Epithelial cell of proximal tubule (primary cell): ENCODE measurements around the gene C4A. TPM values are rescaled to one million over a fixed set of nuclear protein-coding genes. Genes with fewer than 3 reads are reported as not detected.
"Not testable (repeated sequence)": the region's sequence is repeated elsewhere in the genome, so short reads cannot be mapped to it uniquely, and the experiment has no call there.

Source experiments
- DNase-seq: peaks from one replicate; pipeline ENCODE4 v3.0.0-alpha.2; 2011; ENCODE audit warnings: low read depth
- H3K4me3 ChIP-seq: 2 replicates; pipeline ENCODE4 v1.5.1; 2011; ENCODE audit warnings: low read depth, mild to moderate bottlenecking, low read length
- CTCF ChIP-seq: conservative IDR thresholded peaks from 2 replicates; pipeline ENCODE4 v1.5.1; 2012; ENCODE audit warnings: low read depth, mild to moderate bottlenecking, low read length
- total RNA-seq: library from RNA; depleted of rRNA; stranded (reverse); fragments of >200 nt; gene quantifications from 2 replicates; pipeline ENCODE4 v1.2.3, GENCODE V29; 2015

C4A gene
- total RNA-seq, 1 donor from 2014 or later: 1.6 TPM

GRCh38 chr6:31971993-31972708 lies 9.7 kb upstream of the C4A start, which contains the start of gene DXO:
Gene DXO, minus strand, starts transcription at chr6:31972138. Its CDS starts 463 bp downstream, at chr6:31971675.
- DNase-seq: peak; percentile 88
- H3K4me3 ChIP-seq: peak within 1 kb of the TSS; percentile 90

GRCh38 chr6:31972709-31973350 lies 9.0 kb upstream of the C4A start:
- TF ChIP-seq CTCF: no peak
- H3K4me3 ChIP-seq: peak overlapping the region; percentile 90
- DNase-seq: no peak

More at GRCh38 chr6:31971993-31972708, 9.7 kb upstream of the C4A start, which contains the start of gene DXO:
- no peak for TF ChIP-seq CTCF

GRCh38 chr6:31976065-31976464 lies 5.8 kb upstream of the C4A start:
- H3K4me3 ChIP-seq, DNase-seq: not testable (repeated sequence)

- no peak for DNase-seq
- no peak for TF ChIP-seq CTCF
- no peak overlapping the region for H3K4me3 ChIP-seq
These were observed 3.9 kb upstream of the C4A start for GRCh38 chr6:31977816-31978431.

GRCh38 chr6:31978831-31979230 lies 3.0 kb upstream of the C4A start:
- DNase-seq: no peak
- TF ChIP-seq CTCF: no peak
- no peak overlapping the region for H3K4me3 ChIP-seq

GRCh38 chr6:31979238-31979898 lies 2.5 kb upstream of the C4A start:
- no peak for TF ChIP-seq CTCF
- no peak for DNase-seq
- no peak overlapping the region for H3K4me3 ChIP-seq

- not testable (repeated sequence) for H3K4me3 ChIP-seq, DNase-seq
These were observed 1.5 kb upstream of the C4A start for GRCh38 chr6:31980195-31980876.

GRCh38 chr6:31980998-31981397 lies 859 bp upstream of the C4A start:
- not testable (repeated sequence) for H3K4me3 ChIP-seq, DNase-seq

- not testable (repeated sequence) for H3K4me3 ChIP-seq, DNase-seq
These were observed 7.5 kb downstream of the C4A start for GRCh38 chr6:31989363-31989762.

- not testable (repeated sequence) for DNase-seq, H3K4me3 ChIP-seq
These were observed 12.6 kb downstream of the C4A start for GRCh38 chr6:31994421-31994820.

GRCh38 chr6:31996385-31996784 lies 14.5 kb downstream of the C4A start:
- not testable (repeated sequence) for DNase-seq

More at GRCh38 chr6:31996385-31996784, 14.5 kb downstream of the C4A start:
- not testable (repeated sequence) for H3K4me3 ChIP-seq
